Fibroblast of lung (primary cell): ENCODE measurements around the gene CFAP45. TPM values are rescaled to one million over a fixed set of nuclear protein-coding genes. Genes with fewer than 3 reads are reported as not detected.
"Not testable (repeated sequence)": the region's sequence is repeated elsewhere in the genome, so short reads cannot be mapped to it uniquely, and the experiment has no call there.

Experiments used
- DNase-seq, 2 donors: peaks; one replicate each; pipeline versions ENCODE4 v3.0.0 to v3.0.0-alpha.2; 2010; ENCODE audit warnings: low read depth in 2 of 2
- H2AFZ ChIP-seq: 2 replicates; pipeline ENCODE4 v1.5.1; 2012; ENCODE audit warnings: low read length, control low read depth, inconsistent platforms
- H3K27ac ChIP-seq: 2 replicates; pipeline ENCODE4 v1.5.1; 2011; ENCODE audit warnings: low read length, control low read depth; ENCODE audit not compliant: insufficient read depth
- H3K27me3 ChIP-seq: 2 replicates; pipeline ENCODE4 v1.5.1; 2011; ENCODE audit warnings: mild to moderate bottlenecking, low read length; ENCODE audit not compliant: control insufficient read depth, insufficient read depth
- H3K36me3 ChIP-seq: 2 replicates; pipeline ENCODE4 v1.5.1; 2011; ENCODE audit warnings: low read length; ENCODE audit not compliant: control insufficient read depth, insufficient read depth
- H3K4me1 ChIP-seq: 2 replicates; pipeline ENCODE4 v1.5.1; 2011; ENCODE audit warnings: low read length; ENCODE audit not compliant: control insufficient read depth, insufficient read depth; ENCODE audit errors: extremely low read depth
- H3K4me2 ChIP-seq: 2 replicates; pipeline ENCODE4 v1.5.1; 2011; ENCODE audit warnings: low read length, control low read depth; ENCODE audit not compliant: insufficient read depth; ENCODE audit errors: extremely low read depth
- H3K4me3 ChIP-seq, 4 experiments: fragments of 200-600 bp in 1 of 4; sonication (generic) in 1 of 4; replicated peaks in 1 of 4; 2 replicates each; pipeline ENCODE4 v1.5.1; 2011 to 2016; ENCODE audit warnings: low read length in 4 of 4, low read depth in 3 of 4, mild to moderate bottlenecking in 3 of 4, control low read depth in 2 of 4, inconsistent platforms in 1 of 4, mixed read lengths in 1 of 4; ENCODE audit not compliant: insufficient read depth in 1 of 4; ENCODE audit errors: control extremely low read depth in 1 of 4
- H3K79me2 ChIP-seq: 2 replicates; pipeline ENCODE4 v1.5.1; 2012; ENCODE audit warnings: mild to moderate bottlenecking, low read length, inconsistent platforms; ENCODE audit not compliant: control insufficient read depth, insufficient read depth
- H3K9ac ChIP-seq: 2 replicates; pipeline ENCODE4 v1.5.1; 2011; ENCODE audit warnings: mild to moderate bottlenecking, low read length, control low read depth; ENCODE audit not compliant: insufficient read depth
- H3K9me3 ChIP-seq: 2 replicates; pipeline ENCODE4 v1.5.1; 2012; ENCODE audit warnings: low read depth, low read length; ENCODE audit not compliant: control insufficient read depth, insufficient read depth
- H4K20me1 ChIP-seq: 2 replicates; pipeline ENCODE4 v1.5.1; 2011; ENCODE audit warnings: low read length; ENCODE audit not compliant: control insufficient read depth, insufficient read depth; ENCODE audit errors: extremely low read depth
- EZH2 ChIP-seq: IDR thresholded peaks from 2 replicates; pipeline ENCODE4 v1.5.1; 2012; ENCODE audit warnings: low read length, control low read depth, mild to moderate bottlenecking; ENCODE audit errors: missing control alignments
- polyA plus RNA-seq, 2 donors: library from polyadenylated mRNA; depleted of rRNA in 1 of 2; stranded (reverse) in 1 of 2; unstranded in 1 of 2; fragments of >200 nt; gene quantifications; 2 replicates each; pipeline ENCODE4 v1.2.1, GENCODE V29; 2011 to 2012; ENCODE audit warnings: missing spikeins in 1 of 2
- total RNA-seq: library from RNA; depleted of rRNA; stranded (reverse); fragments of >200 nt; gene quantifications from 2 replicates; pipeline ENCODE4 v1.2.1, GENCODE V29; 2014
- TF ChIP-seq, protein P1 (sequence below), 2 donors: IDR thresholded peaks in 1 of 2; conservative IDR thresholded peaks in 1 of 2; 1 replicate in 1 of 2; 2 replicates in 1 of 2; pipeline ENCODE4 v1.5.1; 2011 to 2012; ENCODE audit warnings: low read length in 2 of 2, control low read depth in 1 of 2, inconsistent platforms in 1 of 2, low read depth in 1 of 2, mild to moderate bottlenecking in 1 of 2

The CFAP45 gene
- total and polyA plus RNA-seq, 2 donors (not counting 1 experiment from before 2014, with no cell fraction given) = 1.2 to 1.5 TPM

DNA sequence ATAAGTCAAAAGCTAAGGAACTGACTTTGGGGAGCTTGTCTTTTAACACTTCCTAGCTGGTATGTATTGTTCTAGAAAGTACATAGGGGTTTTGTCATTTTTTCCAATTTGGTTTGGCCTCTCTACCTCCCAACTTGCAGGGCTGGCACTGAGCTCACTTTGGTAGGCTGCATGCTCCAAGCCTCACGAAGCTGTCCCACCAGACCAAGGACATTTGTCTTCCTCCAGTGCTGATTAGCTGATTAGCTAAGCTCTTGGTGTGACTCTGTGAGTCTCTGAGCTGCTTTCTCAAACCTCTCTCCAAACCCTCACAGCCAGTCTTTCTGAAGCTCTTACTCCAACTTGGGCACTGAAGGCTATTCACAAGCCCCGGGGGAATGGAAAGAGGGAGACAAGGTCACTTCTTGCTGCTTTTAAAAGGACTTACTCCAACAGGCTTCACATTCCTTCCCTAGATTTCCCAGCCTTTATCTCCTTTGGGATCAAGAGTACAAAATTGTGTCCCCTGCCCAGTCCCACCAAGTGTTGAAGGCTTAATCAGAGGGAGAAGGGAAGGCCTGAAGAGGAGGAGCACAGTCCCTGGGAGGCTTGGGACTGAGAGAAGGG lies 893 bp upstream of the CFAP45 start:
- no peak for DNase-seq
- Histone ChIP-seq H3K36me3 (no peaks in the 10 kb centered on the region), H3K79me2 (no peaks in the 10 kb centered on the region), H3K9me3 (no peaks in the 10 kb centered on the region), H2AFZ (no peak overlapping the region), H3K4me2 (no peak overlapping the region), H4K20me1 (no peaks in the 10 kb centered on the region), H3K27me3 (no peaks in the 10 kb centered on the region), H3K27ac (no peak overlapping the region), H3K4me1 (peaks cover 3% of the 10 kb centered on the region), H3K4me3 (no peak overlapping the region), H3K9ac (no peak overlapping the region)
- TF ChIP-seq, protein P1, sequence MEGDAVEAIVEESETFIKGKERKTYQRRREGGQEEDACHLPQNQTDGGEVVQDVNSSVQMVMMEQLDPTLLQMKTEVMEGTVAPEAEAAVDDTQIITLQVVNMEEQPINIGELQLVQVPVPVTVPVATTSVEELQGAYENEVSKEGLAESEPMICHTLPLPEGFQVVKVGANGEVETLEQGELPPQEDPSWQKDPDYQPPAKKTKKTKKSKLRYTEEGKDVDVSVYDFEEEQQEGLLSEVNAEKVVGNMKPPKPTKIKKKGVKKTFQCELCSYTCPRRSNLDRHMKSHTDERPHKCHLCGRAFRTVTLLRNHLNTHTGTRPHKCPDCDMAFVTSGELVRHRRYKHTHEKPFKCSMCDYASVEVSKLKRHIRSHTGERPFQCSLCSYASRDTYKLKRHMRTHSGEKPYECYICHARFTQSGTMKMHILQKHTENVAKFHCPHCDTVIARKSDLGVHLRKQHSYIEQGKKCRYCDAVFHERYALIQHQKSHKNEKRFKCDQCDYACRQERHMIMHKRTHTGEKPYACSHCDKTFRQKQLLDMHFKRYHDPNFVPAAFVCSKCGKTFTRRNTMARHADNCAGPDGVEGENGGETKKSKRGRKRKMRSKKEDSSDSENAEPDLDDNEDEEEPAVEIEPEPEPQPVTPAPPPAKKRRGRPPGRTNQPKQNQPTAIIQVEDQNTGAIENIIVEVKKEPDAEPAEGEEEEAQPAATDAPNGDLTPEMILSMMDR (conservative IDR thresholded peaks at IDR 0.05 in 1 of 2, IDR thresholded peaks at IDR 0.05 in 1 of 2; ENCODE audit: low read depth in 1 of 2, low read length in 2 of 2) = no peak
- TF ChIP-seq EZH2 = no peak

DNA sequence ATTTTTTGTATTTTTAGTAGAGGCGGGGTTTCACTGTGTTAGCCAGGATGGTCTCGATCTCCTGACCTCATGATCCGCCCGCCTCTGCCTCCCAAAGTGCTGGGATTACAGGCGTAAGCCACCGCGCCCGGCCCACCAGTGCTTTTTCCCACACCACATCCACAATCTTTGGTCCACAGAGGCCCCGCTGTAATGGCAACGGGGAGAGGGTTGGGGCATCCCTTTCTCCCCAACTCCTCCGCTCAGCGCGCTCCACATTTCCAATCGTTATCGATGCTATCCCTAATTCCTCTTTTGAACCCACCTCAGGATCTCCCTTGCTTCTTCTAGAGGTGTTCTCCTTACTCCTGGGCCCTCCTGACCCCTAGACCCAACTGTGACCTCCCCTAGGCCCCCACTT lies 331 bp downstream of the CFAP45 start:
- H3K4me2 ChIP-seq, H3K4me3 ChIP-seq, H3K27me3 ChIP-seq, H3K36me3 ChIP-seq, DNase-seq, H2AFZ ChIP-seq, H3K9ac ChIP-seq, H3K79me2 ChIP-seq, H3K4me1 ChIP-seq, H4K20me1 ChIP-seq, H3K9me3 ChIP-seq: not testable (repeated sequence)
- peak overlapping the region; percentile 59 for H3K27ac ChIP-seq

DNA sequence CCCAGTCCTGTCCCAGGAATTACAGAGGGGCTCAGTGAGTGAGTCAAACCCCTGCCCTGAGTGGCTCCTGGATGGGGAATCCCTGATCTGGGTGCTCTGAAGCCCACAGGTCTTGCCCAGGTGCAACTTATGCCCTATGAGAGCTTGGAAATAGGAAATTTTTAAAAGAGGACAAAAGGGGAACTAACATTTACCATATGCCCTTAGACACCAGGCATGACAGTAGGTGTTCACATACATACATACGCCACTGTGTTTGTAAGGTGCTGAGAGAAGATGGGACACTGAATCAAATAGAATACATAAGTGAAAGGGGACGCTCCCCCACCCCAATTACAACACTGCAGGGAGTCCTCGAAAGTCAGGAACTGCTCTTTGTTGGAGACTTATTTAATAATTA lies 1.4 kb downstream of the CFAP45 start:
- TF ChIP-seq, protein P1 (conservative IDR thresholded peaks at IDR 0.05 in 1 of 2, IDR thresholded peaks at IDR 0.05 in 1 of 2; ENCODE audit: low read depth in 1 of 2, low read length in 2 of 2) = no peak
- no peak for TF ChIP-seq EZH2
- no peaks in the 10 kb centered on the region for H3K36me3 ChIP-seq
- no peaks in the 10 kb centered on the region for H4K20me1 ChIP-seq
- no peak overlapping the region for H3K4me2 ChIP-seq
- peaks cover 3% of the 10 kb centered on the region for H3K4me1 ChIP-seq
- no peak overlapping the region for H3K9ac ChIP-seq
- H3K9me3 ChIP-seq = no peaks in the 10 kb centered on the region
- no peaks in the 10 kb centered on the region for H3K27me3 ChIP-seq
- no peak overlapping the region for H2AFZ ChIP-seq
- DNase-seq = no peak
- H3K4me3 ChIP-seq = no peak overlapping the region
- no peaks in the 10 kb centered on the region for H3K79me2 ChIP-seq
- H3K27ac ChIP-seq = no peak overlapping the region
